Esophagus (tissue), 2 donors: ENCODE measurements around the gene SGCE. TPM values are rescaled to one million over a fixed set of nuclear protein-coding genes. Genes with fewer than 3 reads are reported as not detected.

Experiments
- H3K27ac ChIP-seq, 2 donors: one replicate each; pipeline ENCODE4 v1.5.1; 2013; ENCODE audit warnings: low read depth in 2 of 2, mild to moderate bottlenecking in 2 of 2, inconsistent platforms in 1 of 2, low read length in 1 of 2, moderate library complexity in 1 of 2
- H3K27me3 ChIP-seq, 2 donors: one replicate each; pipeline ENCODE4 v1.6.1; 2013; ENCODE audit warnings: low read length in 2 of 2, control low read depth in 1 of 2, mild to moderate bottlenecking in 1 of 2; ENCODE audit not compliant: insufficient read depth in 2 of 2, control insufficient read depth in 1 of 2
- H3K36me3 ChIP-seq, 2 donors: one replicate each; pipeline ENCODE4 v1.6.1; 2013; ENCODE audit warnings: low read length in 1 of 2; ENCODE audit not compliant: control insufficient read depth in 2 of 2, insufficient read depth in 2 of 2
- H3K4me1 ChIP-seq, 2 donors: one replicate each; pipeline ENCODE4 v1.6.1; 2013; ENCODE audit warnings: low read length in 1 of 2; ENCODE audit not compliant: control insufficient read depth in 2 of 2, insufficient read depth in 2 of 2
- H3K4me3 ChIP-seq, 2 donors: one replicate each; pipeline ENCODE4 v1.5.1; 2013; ENCODE audit warnings: low read length in 2 of 2, mild to moderate bottlenecking in 2 of 2, low read depth in 1 of 2, moderate library complexity in 1 of 2
- H3K9me3 ChIP-seq, 2 donors: one replicate each; pipeline ENCODE4 v1.6.1; 2013; ENCODE audit warnings: mild to moderate bottlenecking in 2 of 2, low read depth in 1 of 2, low read length in 1 of 2, moderate library complexity in 1 of 2; ENCODE audit not compliant: control insufficient read depth in 2 of 2, insufficient read depth in 1 of 2
- WGBS, 2 donors: extraction: QIAGEN DNeasy Blood & Tissue Kit; methylation state at CpG; one replicate each; pipeline ENCODE4 v1.1.7; 2013; 5-methylcytosine and 5-hydroxymethylcytosine counted together
- polyA plus RNA-seq, 2 donors: library from polyadenylated mRNA; stranded (reverse); fragments of 200-250 nt; gene quantifications; one replicate each; pipeline ENCODE4 v1.2.3, GENCODE V29; 2013
- donor health status: healthy with polysubstance abuse.
- donor health status: Bipolar disorder and iron deficiency.

SGCE gene
- polyA plus RNA-seq, 2 donors = 2.2 to 6.7 TPM

GRCh38 chr7:94612661-94613060, 43.3 kb downstream of the SGCE start:
- H3K4me1 ChIP-seq = no peaks in the 10 kb centered on the region
- no peak overlapping the region for H3K4me3 ChIP-seq
- no peak overlapping the region for H3K27ac ChIP-seq
- no peaks in the 10 kb centered on the region for H3K36me3 ChIP-seq
- no peaks in the 10 kb centered on the region for H3K9me3 ChIP-seq
- H3K27me3 ChIP-seq = no peaks in the 10 kb centered on the region

GRCh38 chr7:94612253-94612652, 43.7 kb downstream of the SGCE start:
- 91 to 95% methylated on average over 1 of the region's 1 CpG for WGBS, 2 donors

GRCh38 chr7:94609561-94609960, 46.4 kb downstream of the SGCE start:
- no peaks in the 10 kb centered on the region for H3K27me3 ChIP-seq
- no peaks in the 10 kb centered on the region for H3K9me3 ChIP-seq
- H3K4me3 ChIP-seq = no peak overlapping the region

More at GRCh38 chr7:94612253-94612652, 43.7 kb downstream of the SGCE start:
- Histone ChIP-seq H3K27me3 (no peaks in the 10 kb centered on the region), H3K4me3 (no peak overlapping the region), H3K9me3 (no peaks in the 10 kb centered on the region), H3K4me1 (no peaks in the 10 kb centered on the region), H3K27ac (no peak overlapping the region), H3K36me3 (no peaks in the 10 kb centered on the region)

GRCh38 chr7:94605031-94605430, 50.9 kb downstream of the SGCE start:
- Histone ChIP-seq H3K9me3 (no peaks in the 10 kb centered on the region), H3K4me3 (no peak overlapping the region), H3K27ac (no peak overlapping the region), H3K27me3 (no peaks in the 10 kb centered on the region), H3K4me1 (no peaks in the 10 kb centered on the region), H3K36me3 (no peaks in the 10 kb centered on the region)
- 88 to 93% methylated on average over 1 of the region's 1 CpG for WGBS, 2 donors

More at GRCh38 chr7:94609561-94609960, 46.4 kb downstream of the SGCE start:
- 90 to 92% methylated on average over 2 of the region's 2 CpGs for WGBS, 2 donors
- H3K27ac ChIP-seq = no peak overlapping the region
- no peaks in the 10 kb centered on the region for H3K36me3 ChIP-seq
- H3K4me1 ChIP-seq = no peaks in the 10 kb centered on the region

GRCh38 chr7:94602181-94602580, 53.8 kb downstream of the SGCE start:
- H3K4me1 ChIP-seq = no peaks in the 10 kb centered on the region
- no peak overlapping the region for H3K27ac ChIP-seq
- H3K27me3 ChIP-seq = no peaks in the 10 kb centered on the region
- 96 to 97% methylated on average over 1 of the region's 1 CpG for WGBS, 2 donors
- H3K9me3 ChIP-seq = no peaks in the 10 kb centered on the region
- no peak overlapping the region for H3K4me3 ChIP-seq
- H3K36me3 ChIP-seq = no peaks in the 10 kb centered on the region

- no peak overlapping the region for H3K27ac ChIP-seq
- no peaks in the 10 kb centered on the region for H3K36me3 ChIP-seq
- H3K9me3 ChIP-seq = no peaks in the 10 kb centered on the region
- no peak overlapping the region for H3K4me3 ChIP-seq
- no peaks in the 10 kb centered on the region for H3K27me3 ChIP-seq
- 88 to 95% methylated on average over 3 of the region's 3 CpGs for WGBS, 2 donors
- no peaks in the 10 kb centered on the region for H3K4me1 ChIP-seq
Measured at GRCh38 chr7:94600267-94600666, 55.7 kb downstream of the SGCE start.

GRCh38 chr7:94595717-94596116, 60.2 kb downstream of the SGCE start:
- Histone ChIP-seq H3K4me1 (no peaks in the 10 kb centered on the region), H3K36me3 (no peaks in the 10 kb centered on the region), H3K9me3 (no peaks in the 10 kb centered on the region), H3K4me3 (no peak overlapping the region), H3K27ac (no peak overlapping the region), H3K27me3 (no peaks in the 10 kb centered on the region)
- WGBS, 2 donors = 71 to 76% methylated on average over 4 of the region's 4 CpGs

- H3K9me3 ChIP-seq = no peaks in the 10 kb centered on the region
- no peak overlapping the region for H3K27ac ChIP-seq
- no peaks in the 10 kb centered on the region for H3K27me3 ChIP-seq
- no peaks in the 10 kb centered on the region for H3K4me1 ChIP-seq
- 62 to 88% methylated on average over 1 of the region's 1 CpG for WGBS, 2 donors
- no peaks in the 10 kb centered on the region for H3K36me3 ChIP-seq
- H3K4me3 ChIP-seq = no peak overlapping the region
Measured at GRCh38 chr7:94594882-94595281, 61.1 kb downstream of the SGCE start.

GRCh38 chr7:94591176-94591575, 64.8 kb downstream of the SGCE start:
- no peak overlapping the region for H3K27ac ChIP-seq
- no peaks in the 10 kb centered on the region for H3K36me3 ChIP-seq
- no peaks in the 10 kb centered on the region for H3K27me3 ChIP-seq
- WGBS, 2 donors = 70 to 75% methylated on average over 2 of the region's 2 CpGs
- no peak overlapping the region for H3K4me3 ChIP-seq
- no peaks in the 10 kb centered on the region for H3K9me3 ChIP-seq
- no peaks in the 10 kb centered on the region for H3K4me1 ChIP-seq

- Histone ChIP-seq H3K36me3 (no peaks in the 10 kb centered on the region), H3K4me3 (no peak overlapping the region), H3K4me1 (no peaks in the 10 kb centered on the region), H3K27me3 (no peaks in the 10 kb centered on the region), H3K9me3 (no peaks in the 10 kb centered on the region), H3K27ac (no peak overlapping the region)
- WGBS, 2 donors = 71% methylated on average over 4 of the region's 4 CpGs
Measured at GRCh38 chr7:94590526-94591162, 65.3 kb downstream of the SGCE start.
